GM18519 (cell line): ENCODE measurements around the gene LPXN.
"Not testable (repeated sequence)": the region's sequence is repeated elsewhere in the genome, so short reads cannot be mapped to it uniquely, and the experiment has no call there.

Source experiments
- ATAC-seq: cut with Tn5 transposase; IDR thresholded peaks from one replicate; pipeline ENCODE4 v1.9.1; 2021; ENCODE audit warnings: mild to moderate bottlenecking, moderate library complexity; ENCODE audit not compliant: unreplicated experiment, low FRiP score

Gene LPXN

GRCh38 chr11:58579192-58580129, 3.8 kb upstream of the LPXN start:
- peak; percentile 33 for ATAC-seq

GRCh38 chr11:58578635-58579191, 3.1 kb upstream of the LPXN start, which contains the start of gene ZFP91:
Gene ZFP91 (plus strand): TSS chr11:58579063. CDS start chr11:58579282, 219 bp downstream.
- ATAC-seq, result no peak

- ATAC-seq, result no peak
Measured at GRCh38 chr11:58578136-58578634, 2.5 kb upstream of the LPXN start.

GRCh38 chr11:58577555-58578135, 2.0 kb upstream of the LPXN start:
- ATAC-seq, result peak; percentile 35

- ATAC-seq, result no peak
Measured at GRCh38 chr11:58576887-58577471, 1.3 kb upstream of the LPXN start.

- no peak for ATAC-seq
Measured at GRCh38 chr11:58574881-58575280, 775 bp downstream of the LPXN start.

GRCh38 chr11:58573451-58574104, 2.1 kb downstream of the LPXN start:
- ATAC-seq, result peak; percentile 25

- not testable (repeated sequence) for ATAC-seq
Measured at GRCh38 chr11:58572906-58573305, 2.8 kb downstream of the LPXN start.

GRCh38 chr11:58567889-58568512, 7.7 kb downstream of the LPXN start:
- peak; percentile 83 for ATAC-seq

GRCh38 chr11:58564231-58564630, 11.4 kb downstream of the LPXN start:
- ATAC-seq, result no peak

GRCh38 chr11:58562375-58562800, 13.3 kb downstream of the LPXN start:
- ATAC-seq, result no peak

- no peak for ATAC-seq
Measured at GRCh38 chr11:58561394-58562098, 14.1 kb downstream of the LPXN start.

- ATAC-seq, result no peak
Measured at GRCh38 chr11:58560842-58561241, 14.8 kb downstream of the LPXN start.

- no peak for ATAC-seq
Measured at GRCh38 chr11:58549644-58550043, 26.0 kb downstream of the LPXN start.

GRCh38 chr11:58546841-58547240, 28.8 kb downstream of the LPXN start:
- no peak for ATAC-seq

- ATAC-seq, result no peak
Measured at GRCh38 chr11:58531865-58532341, 43.8 kb downstream of the LPXN start.

GRCh38 chr11:58530236-58530635, 45.4 kb downstream of the LPXN start:
- ATAC-seq, result no peak

GRCh38 chr11:58527429-58527828, 48.2 kb downstream of the LPXN start:
- no peak for ATAC-seq

GRCh38 chr11:58526721-58527120, 48.9 kb downstream of the LPXN start:
- ATAC-seq, result no peak
